RWPE1 (cell line): ENCODE results near the gene SEMA7A.
A peak's percentile ranks its signal among the peaks of the same experiment; 100 is the strongest.
"Not testable (repeated sequence)": the region's sequence is repeated elsewhere in the genome, so short reads cannot be mapped to it uniquely, and the experiment has no call there.

Experiments used
- CTCF ChIA-PET: fragments of 350-600 bp; sonication (Branson Sonifier 250); formaldehyde crosslinking; extraction: SDS; loops from one replicate; lab custom pipeline; 2021; lab: Yijun Ruan, JAX
- POLR2A ChIA-PET: fragments of 400-600 bp; formaldehyde crosslinking; extraction: SDS; loops from one replicate; lab custom pipeline; 2020; ENCODE audit warnings: antibody characterized with exemption; ENCODE audit not compliant: low non-redundant PET; lab: Yijun Ruan, JAX
- DNase-seq: peaks from one replicate; pipeline ENCODE4 v3.0.0; 2012; ENCODE audit warnings: low spot score
- H3K27ac ChIP-seq: fragments of 450-650 bp; 2 replicates; pipeline ENCODE4 v1.5.1; 2017
- CTCF ChIP-seq: fragments of 450-650 bp; conservative IDR thresholded peaks from 2 replicates; pipeline ENCODE4 v1.5.1; 2017; ENCODE audit warnings: low read depth, mild to moderate bottlenecking

The SEMA7A gene

GRCh38 chr15:74390647-74391288, 43.0 kb downstream of the SEMA7A start:
- TF ChIP-seq CTCF = no peak
- no peak for DNase-seq
- H3K27ac ChIP-seq = no peak overlapping the region
- ChIA-PET POLR2A (no interaction called here), CTCF (no interaction called here)

GRCh38 chr15:74390049-74390646, 43.6 kb downstream of the SEMA7A start:
- POLR2A ChIA-PET, DNase-seq, H3K27ac ChIP-seq, CTCF ChIA-PET: not testable (repeated sequence)

- ChIA-PET CTCF (interaction anchor here (0.6 to 1.3 kb wide), 4 partner anchors 14 to 242 kb away, joined by 3 to 7 read pairs (median 4); no protein-coding TSS in a partner anchor), POLR2A (no interaction called here)
- H3K27ac ChIP-seq = no peak overlapping the region
- DNase-seq = no peak
- no peak for TF ChIP-seq CTCF
Observed at GRCh38 chr15:74389241-74390048, 44.3 kb downstream of the SEMA7A start.

GRCh38 chr15:74388363-74388951, 45.3 kb downstream of the SEMA7A start:
- H3K27ac ChIP-seq = peak overlapping the region; percentile 3; the same call in 1 of the 2 replicates
- no peak for TF ChIP-seq CTCF
- POLR2A ChIA-PET = no interaction called here
- DNase-seq = no peak
- CTCF ChIA-PET = interaction anchor here (0.6 to 1.3 kb wide), 3 partner anchors 13 to 51 kb away, joined by 4 to 7 read pairs (median 5); no protein-coding TSS in a partner anchor

- no peak for DNase-seq
- ChIA-PET POLR2A (no interaction called here), CTCF (interaction anchor here (1.3 kb wide), 1 partner anchor 13 kb away, joined by 7 read pairs; no protein-coding TSS in a partner anchor)
- H3K27ac ChIP-seq = peak overlapping the region; percentile 3; the same call in 1 of the 2 replicates
- TF ChIP-seq CTCF = no peak
Observed at GRCh38 chr15:74387621-74388362, 46.0 kb downstream of the SEMA7A start.

GRCh38 chr15:74387141-74387541, 46.6 kb downstream of the SEMA7A start:
- CTCF ChIA-PET = interaction anchor here (2.3 kb wide), 1 partner anchor 13 kb away, joined by 11 read pairs; no protein-coding TSS in a partner anchor
- DNase-seq = no peak
- no peak for TF ChIP-seq CTCF
- peak overlapping the region; percentile 88; the same call in 1 of the 2 replicates for H3K27ac ChIP-seq
- POLR2A ChIA-PET = no interaction called here
